ENCODE data around the gene LRMDA.

DNA sequence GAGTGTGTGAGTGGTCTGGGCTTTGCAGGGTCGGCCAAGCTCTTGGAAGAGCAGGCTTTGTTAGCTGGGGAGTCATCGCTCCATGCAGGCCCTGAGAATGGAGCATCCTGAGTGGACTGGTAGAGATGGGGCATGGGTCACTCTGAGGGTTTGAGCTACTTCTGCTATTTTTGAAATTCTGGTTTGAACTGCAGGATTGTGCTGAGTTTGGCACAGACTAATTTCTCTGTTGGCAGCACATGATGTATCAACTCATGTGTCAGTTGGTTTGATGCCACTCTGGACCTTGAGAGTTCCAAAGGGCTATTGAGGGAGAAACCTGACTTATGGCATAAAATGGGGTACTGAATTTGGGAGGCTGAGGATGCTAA lies 56.3 kb downstream of the LRMDA start:
- TF ChIP-seq POLR2A (IDR thresholded peaks at IDR 0.05): no peak
- TF ChIP-seq, protein P1, sequence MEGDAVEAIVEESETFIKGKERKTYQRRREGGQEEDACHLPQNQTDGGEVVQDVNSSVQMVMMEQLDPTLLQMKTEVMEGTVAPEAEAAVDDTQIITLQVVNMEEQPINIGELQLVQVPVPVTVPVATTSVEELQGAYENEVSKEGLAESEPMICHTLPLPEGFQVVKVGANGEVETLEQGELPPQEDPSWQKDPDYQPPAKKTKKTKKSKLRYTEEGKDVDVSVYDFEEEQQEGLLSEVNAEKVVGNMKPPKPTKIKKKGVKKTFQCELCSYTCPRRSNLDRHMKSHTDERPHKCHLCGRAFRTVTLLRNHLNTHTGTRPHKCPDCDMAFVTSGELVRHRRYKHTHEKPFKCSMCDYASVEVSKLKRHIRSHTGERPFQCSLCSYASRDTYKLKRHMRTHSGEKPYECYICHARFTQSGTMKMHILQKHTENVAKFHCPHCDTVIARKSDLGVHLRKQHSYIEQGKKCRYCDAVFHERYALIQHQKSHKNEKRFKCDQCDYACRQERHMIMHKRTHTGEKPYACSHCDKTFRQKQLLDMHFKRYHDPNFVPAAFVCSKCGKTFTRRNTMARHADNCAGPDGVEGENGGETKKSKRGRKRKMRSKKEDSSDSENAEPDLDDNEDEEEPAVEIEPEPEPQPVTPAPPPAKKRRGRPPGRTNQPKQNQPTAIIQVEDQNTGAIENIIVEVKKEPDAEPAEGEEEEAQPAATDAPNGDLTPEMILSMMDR (IDR thresholded peaks at IDR 0.05): no peak
